Activated T-helper 9 cell treated with anti-CD3 and anti-CD28 coated beads, Interleukin-2, amount 50 U/mL, for 16 hours (primary cell): ENCODE results near the gene PTHLH.
A peak's percentile ranks its signal among the peaks of the same experiment; 100 is the strongest.

Experiments used
- DNase-seq: peaks from one replicate; pipeline ENCODE4 v3.0.0-alpha.2; 2020; ENCODE audit warnings: low read depth

The PTHLH gene

GRCh38 chr12:27974735-27975221, 2.2 kb upstream of the PTHLH start:
- DNase-seq = no peak

GRCh38 chr12:27973487-27973890, 956 bp upstream of the PTHLH start:
- DNase-seq = no peak

GRCh38 chr12:27971606-27972005, 927 bp downstream of the PTHLH start:
- no peak for DNase-seq

- DNase-seq = no peak
These were observed 1.4 kb downstream of the PTHLH start for GRCh38 chr12:27971121-27971489.

GRCh38 chr12:27970401-27971120, 2.0 kb downstream of the PTHLH start:
- no peak for DNase-seq

GRCh38 chr12:27969624-27970400, 2.7 kb downstream of the PTHLH start:
- peak; percentile 30 for DNase-seq

- no peak for DNase-seq
These were observed 3.4 kb downstream of the PTHLH start for GRCh38 chr12:27968972-27969623.

GRCh38 chr12:27967551-27968054, 4.9 kb downstream of the PTHLH start:
- no peak for DNase-seq

GRCh38 chr12:27966870-27967269, 5.7 kb downstream of the PTHLH start:
- DNase-seq = no peak

GRCh38 chr12:27965966-27966365, 6.6 kb downstream of the PTHLH start:
- no peak for DNase-seq

GRCh38 chr12:27965411-27965810, 7.1 kb downstream of the PTHLH start:
- DNase-seq = no peak

GRCh38 chr12:27964123-27964522, 8.4 kb downstream of the PTHLH start:
- no peak for DNase-seq

GRCh38 chr12:27960821-27961220, 11.7 kb downstream of the PTHLH start:
- DNase-seq = no peak

GRCh38 chr12:27958675-27959074, 13.9 kb downstream of the PTHLH start:
- no peak for DNase-seq

GRCh38 chr12:27957366-27957765, 15.2 kb downstream of the PTHLH start:
- DNase-seq = no peak

- DNase-seq = no peak
These were observed 18.7 kb downstream of the PTHLH start for GRCh38 chr12:27953817-27954216.

GRCh38 chr12:27953348-27953747, 19.2 kb downstream of the PTHLH start:
- no peak for DNase-seq

- DNase-seq = no peak
These were observed 20.0 kb downstream of the PTHLH start for GRCh38 chr12:27952510-27952909.

- no peak for DNase-seq
These were observed 20.6 kb downstream of the PTHLH start for GRCh38 chr12:27951898-27952297.

- DNase-seq = no peak
These were observed 26.1 kb downstream of the PTHLH start for GRCh38 chr12:27946421-27946820.

GRCh38 chr12:27940756-27941402, 31.7 kb downstream of the PTHLH start:
- DNase-seq = peak; percentile 61

- no peak for DNase-seq
These were observed 32.3 kb downstream of the PTHLH start for GRCh38 chr12:27940245-27940644.
